Activated CD4-positive, alpha-beta memory T cell treated with anti-CD3 and anti-CD28 coated beads, Interleukin-2, amount 10 ng/mL, durations not matched to agents 7 days and 5 days (primary cell): ENCODE measurements around the gene SLC17A3. TPM values are rescaled to one million over a fixed set of nuclear protein-coding genes. Genes with fewer than 3 reads are reported as not detected.

ENCODE experiments used
- CTCF ChIA-PET: fragments of 350-600 bp; sonication (Branson Sonifier 250); formaldehyde crosslinking; loops from one replicate; lab custom pipeline; 2021; ENCODE audit warnings: antibody characterized with exemption, inconsistent platforms; lab: Charles Lee
- POLR2A ChIA-PET: fragments of 350-600 bp; sonication (Branson Sonifier 250); formaldehyde crosslinking; loops from one replicate; lab custom pipeline; 2021; ENCODE audit warnings: antibody characterized with exemption; lab: Charles Lee
- DNase-seq: peaks from one replicate; pipeline ENCODE4 v3.0.0-alpha.2; 2020
- H3K27ac Mint-ChIP-seq: one replicate; pipeline ENCODE4 v1.8.0; 2021; ENCODE audit warnings: mild to moderate bottlenecking, mixed read lengths
- H3K27me3 Mint-ChIP-seq: one replicate; pipeline ENCODE4 v1.8.0; 2021; ENCODE audit warnings: mixed read lengths
- H3K36me3 Mint-ChIP-seq: one replicate; pipeline ENCODE4 v1.8.0; 2021; ENCODE audit warnings: low read depth, mixed read lengths
- H3K4me1 Mint-ChIP-seq: one replicate; pipeline ENCODE4 v1.8.0; 2021; ENCODE audit warnings: mixed read lengths
- H3K4me3 Mint-ChIP-seq: one replicate; pipeline ENCODE4 v1.8.0; 2021; ENCODE audit warnings: mild to moderate bottlenecking, mixed read lengths
- H3K9me3 Mint-ChIP-seq: one replicate; pipeline ENCODE4 v1.8.0; 2021; ENCODE audit warnings: mixed read lengths
- total RNA-seq, 2 experiments: library from RNA; stranded (reverse); gene quantifications; one replicate each; pipeline ENCODE4 v1.2.3, GENCODE V29; 2021

Gene SLC17A3
- total RNA-seq, 2 experiments from 2014 or later: 0.15 to 0.96 TPM

DNA sequence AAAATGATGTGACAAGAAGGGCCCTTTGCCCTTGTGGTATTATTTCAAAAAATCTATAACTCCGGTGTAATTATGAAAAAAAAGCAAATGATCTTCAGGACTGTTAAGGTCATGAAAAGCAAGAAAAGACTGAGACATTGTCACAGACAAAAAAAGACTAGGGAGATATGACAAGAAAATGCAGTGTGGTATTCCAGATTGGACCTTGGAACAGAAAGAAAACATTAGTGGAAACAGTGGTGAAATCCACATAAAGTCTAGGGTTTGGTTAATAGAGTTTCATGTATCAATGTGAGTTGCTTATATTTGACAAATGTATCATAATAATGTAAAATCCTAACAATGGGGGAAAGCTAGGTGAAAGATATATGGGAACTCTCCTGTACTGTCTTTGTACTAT, 26.8 kb upstream of the SLC17A3 start:
- CTCF ChIA-PET: interaction anchor here (0.7 to 1.2 kb wide), 3 partner anchors 19 to 183 kb away, joined by 3 to 4 read pairs (median 3); no protein-coding TSS in a partner anchor
- H3K27me3 Mint-ChIP-seq: peaks cover 2% of the 10 kb centered on the region
- H3K4me1 Mint-ChIP-seq: peaks cover 1% of the 10 kb centered on the region
- H3K4me3 Mint-ChIP-seq: no peak overlapping the region
- H3K36me3 Mint-ChIP-seq: no peaks in the 10 kb centered on the region
- H3K9me3 Mint-ChIP-seq: no peaks in the 10 kb centered on the region
- POLR2A ChIA-PET: no interaction called here
- H3K27ac Mint-ChIP-seq: no peak overlapping the region
- no peak for DNase-seq

DNA sequence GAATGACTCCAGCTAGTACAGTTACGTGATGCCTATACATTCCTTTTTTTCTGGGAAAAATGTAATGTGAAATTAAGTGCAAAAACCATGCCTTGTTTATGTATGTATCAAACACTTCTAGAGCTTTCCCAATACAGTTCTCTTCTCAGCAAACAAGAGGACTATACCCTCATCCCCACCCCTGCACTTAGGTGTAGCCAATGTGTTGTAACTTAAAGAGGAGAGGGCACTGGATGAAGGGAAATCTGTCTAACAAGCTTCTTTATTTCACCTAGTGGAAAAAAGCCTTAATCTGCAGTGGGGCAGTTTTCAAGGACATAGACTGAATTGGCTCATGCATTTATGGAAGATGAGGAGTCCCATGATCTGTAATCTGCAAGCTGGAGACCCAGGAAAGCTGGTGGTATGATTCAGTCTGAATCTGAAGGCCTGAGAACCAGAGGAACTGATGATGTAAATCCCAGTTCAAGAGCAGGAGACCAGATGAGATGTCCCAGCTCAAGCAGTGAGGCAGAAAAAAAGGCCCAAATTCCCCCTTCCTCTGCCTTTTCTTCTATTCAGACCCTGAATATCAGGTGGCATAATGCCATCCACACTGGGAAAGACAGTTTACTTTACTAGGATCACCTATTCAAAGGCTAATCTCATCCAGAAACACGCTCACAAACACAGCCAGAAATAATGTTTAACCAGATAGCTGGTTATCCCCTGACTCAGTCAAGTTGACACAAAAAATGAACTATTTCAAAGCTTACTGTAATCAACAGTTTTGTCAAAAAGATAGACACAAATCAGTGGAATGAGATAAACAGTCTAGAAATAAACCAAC, 25.8 kb upstream of the SLC17A3 start:
- Mint-ChIP-seq H3K4me3 (no peak overlapping the region), H3K36me3 (no peaks in the 10 kb centered on the region), H3K9me3 (no peaks in the 10 kb centered on the region), H3K4me1 (peaks cover 1% of the 10 kb centered on the region), H3K27me3 (no peaks in the 10 kb centered on the region), H3K27ac (no peak overlapping the region)
- ChIA-PET POLR2A (interaction anchor here (0.9 to 1.2 kb wide), 3 partner anchors 14 to 118 kb away, joined by 3 read pairs; a partner anchor contains a TSS), CTCF (interaction anchor here (0.6 to 1.2 kb wide), 2 partner anchors 18 to 635 kb away, joined by 3 to 4 read pairs; no protein-coding TSS in a partner anchor)
- DNase-seq: no peak

DNA sequence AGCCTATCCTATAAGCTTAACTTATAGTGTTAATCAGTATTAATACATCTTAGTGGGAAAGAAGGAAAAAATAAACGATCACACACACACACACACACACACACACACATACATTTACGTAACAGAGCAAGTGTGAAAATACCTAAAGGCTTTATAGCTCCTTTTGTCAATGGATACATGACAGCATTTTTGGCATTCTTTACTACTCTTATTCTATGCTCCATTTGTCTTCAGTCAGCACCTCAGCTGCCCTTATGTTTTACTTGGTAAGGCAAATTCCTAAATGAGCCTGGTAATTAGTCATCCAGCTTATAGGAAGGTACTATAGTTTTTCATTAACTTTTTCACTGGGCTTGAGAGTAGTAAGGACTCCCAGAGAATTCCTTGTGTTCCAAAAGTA, 25.1 kb upstream of the SLC17A3 start:
- Mint-ChIP-seq H3K27ac (no peak overlapping the region), H3K4me1 (peaks cover 1% of the 10 kb centered on the region), H3K27me3 (no peaks in the 10 kb centered on the region), H3K4me3 (no peak overlapping the region), H3K36me3 (no peaks in the 10 kb centered on the region), H3K9me3 (no peaks in the 10 kb centered on the region)
- DNase-seq: no peak
- ChIA-PET CTCF (no interaction called here), POLR2A (interaction anchor here (0.7 to 1.2 kb wide), 3 partner anchors 26 to 118 kb away, joined by 3 read pairs; a partner anchor contains a TSS)

DNA sequence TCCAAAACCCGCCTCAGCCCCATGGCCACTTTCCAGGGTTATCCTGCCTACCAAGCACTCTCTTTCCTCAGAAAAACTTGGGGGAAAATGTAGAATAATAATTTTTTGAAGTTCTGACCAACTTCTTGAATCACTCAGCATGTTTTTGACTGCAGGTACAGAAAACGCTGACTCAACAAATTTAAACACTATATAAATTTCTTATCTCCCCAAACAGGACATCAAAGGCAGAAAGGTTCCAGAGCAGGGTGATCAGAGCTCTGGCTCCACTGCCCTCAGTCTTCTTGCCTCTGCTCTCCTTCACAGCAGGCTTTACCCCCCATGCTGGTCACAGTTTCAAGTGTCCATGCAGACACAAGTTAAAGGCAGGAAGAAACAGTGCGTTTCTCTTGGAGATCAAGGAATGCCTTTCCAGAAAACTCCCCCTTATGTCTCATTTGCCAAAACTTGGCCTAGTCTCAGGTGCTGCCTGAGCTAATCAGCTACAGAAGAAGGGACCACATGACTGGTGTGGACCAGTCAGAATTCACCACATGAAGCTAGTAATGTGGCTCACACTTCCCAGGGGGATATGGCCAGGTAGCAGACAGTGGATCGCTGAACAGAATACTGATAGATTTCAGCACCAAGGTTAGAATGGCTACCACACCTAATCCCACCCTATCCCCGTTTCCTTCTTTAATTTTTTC, 24.4 kb upstream of the SLC17A3 start:
- no peak for DNase-seq
- POLR2A ChIA-PET: interaction anchor here (0.7 to 1.2 kb wide), 3 partner anchors 25 to 119 kb away, joined by 3 read pairs; a partner anchor contains a TSS
- Mint-ChIP-seq H3K9me3 (no peaks in the 10 kb centered on the region), H3K4me3 (no peak overlapping the region), H3K36me3 (no peaks in the 10 kb centered on the region), H3K4me1 (peaks cover 1% of the 10 kb centered on the region), H3K27ac (no peak overlapping the region), H3K27me3 (no peaks in the 10 kb centered on the region)
- CTCF ChIA-PET: no interaction called here

DNA sequence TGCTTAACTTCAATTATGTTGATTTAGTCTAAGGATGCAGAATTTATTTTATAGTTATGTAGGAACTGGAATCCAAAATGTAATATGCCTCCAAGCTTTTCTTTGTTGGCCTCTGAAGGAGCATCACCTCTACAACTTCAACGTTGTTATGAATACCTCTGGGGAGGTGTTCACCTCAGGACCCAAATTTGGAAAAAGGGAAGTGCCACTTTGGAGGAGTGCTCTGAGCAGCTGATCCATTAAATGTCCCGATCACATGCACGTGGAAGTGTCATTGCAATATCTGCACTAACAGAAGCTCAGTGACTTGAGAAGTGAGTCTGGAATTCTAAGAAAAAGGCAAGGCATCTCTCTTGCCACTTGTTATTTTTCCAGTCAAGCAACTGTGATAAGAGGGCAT, 22.2 kb upstream of the SLC17A3 start:
- Mint-ChIP-seq H3K27ac (no peak overlapping the region), H3K4me3 (no peak overlapping the region), H3K36me3 (no peaks in the 10 kb centered on the region), H3K27me3 (no peaks in the 10 kb centered on the region), H3K9me3 (no peaks in the 10 kb centered on the region), H3K4me1 (no peaks in the 10 kb centered on the region)
- DNase-seq: no peak
- ChIA-PET CTCF (interaction anchor here (0.6 to 1.5 kb wide), 3 partner anchors 13 to 178 kb away, joined by 3 read pairs; no protein-coding TSS in a partner anchor), POLR2A (interaction anchor here (0.6 kb wide), 1 partner anchor 918 kb away, joined by 3 read pairs; no protein-coding TSS in a partner anchor)

DNA sequence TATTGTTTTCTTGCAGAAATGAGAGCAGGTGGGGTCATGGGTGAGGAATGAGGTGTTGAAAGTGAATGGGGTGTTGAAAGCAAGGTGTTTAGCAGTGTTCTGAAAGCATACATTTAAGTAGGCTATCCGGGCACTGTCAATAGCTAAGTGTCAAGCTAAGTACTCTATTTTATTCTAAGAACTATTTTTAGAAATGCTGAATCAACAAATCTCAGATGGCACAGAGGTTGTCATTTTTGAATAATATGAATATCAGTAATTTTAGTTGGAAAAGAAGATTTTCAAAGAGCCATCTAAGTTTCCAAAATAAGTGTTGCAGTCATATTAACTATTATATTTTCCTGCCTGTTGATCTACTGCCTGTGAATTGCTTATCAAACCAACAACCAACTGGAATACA, 21.7 kb upstream of the SLC17A3 start:
- CTCF ChIA-PET: interaction anchor here (0.6 to 1.0 kb wide), 2 partner anchors 13 to 176 kb away, joined by 3 read pairs; no protein-coding TSS in a partner anchor
- Mint-ChIP-seq H3K9me3 (no peaks in the 10 kb centered on the region), H3K27me3 (no peaks in the 10 kb centered on the region), H3K4me1 (no peaks in the 10 kb centered on the region), H3K27ac (no peak overlapping the region), H3K4me3 (no peak overlapping the region), H3K36me3 (no peaks in the 10 kb centered on the region)
- no peak for DNase-seq
- POLR2A ChIA-PET: interaction anchor here (0.6 kb wide), 1 partner anchor 917 kb away, joined by 3 read pairs; no protein-coding TSS in a partner anchor

DNA sequence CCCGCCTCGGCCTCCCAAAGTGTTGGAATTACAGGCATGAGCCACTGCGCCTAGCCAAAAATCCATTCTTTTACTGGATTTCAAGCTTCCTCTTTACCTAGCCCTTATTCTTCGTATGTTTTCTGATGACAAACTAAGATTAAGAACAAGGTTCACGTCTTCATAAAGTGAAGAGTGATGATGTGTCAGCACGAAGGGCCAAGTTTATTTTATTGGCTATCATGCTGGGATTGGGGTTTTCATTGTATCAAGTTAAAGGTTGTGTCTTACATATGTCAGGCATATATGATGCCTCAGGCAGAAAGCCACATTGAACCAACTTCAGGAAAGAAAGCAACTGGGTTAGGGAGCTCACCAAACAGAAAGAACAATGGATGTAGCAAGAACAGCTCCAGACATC, 19.7 kb upstream of the SLC17A3 start:
- Mint-ChIP-seq H3K27ac (no peak overlapping the region), H3K36me3 (no peaks in the 10 kb centered on the region), H3K4me1 (peaks cover 2% of the 10 kb centered on the region), H3K4me3 (no peak overlapping the region), H3K27me3 (no peaks in the 10 kb centered on the region), H3K9me3 (no peaks in the 10 kb centered on the region)
- ChIA-PET CTCF (interaction anchor here (1.0 kb wide), 1 partner anchor 12 kb away, joined by 4 read pairs; no protein-coding TSS in a partner anchor), POLR2A (no interaction called here)
- no peak for DNase-seq

DNA sequence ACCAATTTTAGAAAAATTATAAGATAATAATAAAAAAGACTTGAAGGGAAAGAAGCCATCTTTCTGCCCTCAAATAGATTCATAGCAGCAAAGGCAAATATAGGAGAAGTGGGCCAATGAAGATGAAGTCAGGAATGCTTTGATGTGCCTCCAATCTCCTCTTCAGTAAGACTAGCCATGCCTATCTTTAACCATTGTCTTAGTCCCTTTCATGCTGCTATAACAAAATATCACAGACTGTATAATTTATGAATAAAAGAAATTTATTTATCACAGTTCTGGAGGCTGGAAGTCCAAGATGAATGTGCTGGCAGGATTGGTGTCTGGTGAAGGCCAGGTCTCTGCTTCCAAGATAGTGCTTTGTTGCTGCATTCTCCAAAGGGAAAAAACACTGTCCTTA, 18.8 kb upstream of the SLC17A3 start:
- Mint-ChIP-seq H3K27ac (no peak overlapping the region), H3K4me3 (no peak overlapping the region), H3K4me1 (peaks cover 2% of the 10 kb centered on the region), H3K9me3 (no peaks in the 10 kb centered on the region), H3K36me3 (no peaks in the 10 kb centered on the region), H3K27me3 (no peaks in the 10 kb centered on the region)
- ChIA-PET POLR2A (no interaction called here), CTCF (interaction anchor here (2.4 kb wide), 1 partner anchor 11 kb away, joined by 8 read pairs; no protein-coding TSS in a partner anchor)
- no peak for DNase-seq

DNA sequence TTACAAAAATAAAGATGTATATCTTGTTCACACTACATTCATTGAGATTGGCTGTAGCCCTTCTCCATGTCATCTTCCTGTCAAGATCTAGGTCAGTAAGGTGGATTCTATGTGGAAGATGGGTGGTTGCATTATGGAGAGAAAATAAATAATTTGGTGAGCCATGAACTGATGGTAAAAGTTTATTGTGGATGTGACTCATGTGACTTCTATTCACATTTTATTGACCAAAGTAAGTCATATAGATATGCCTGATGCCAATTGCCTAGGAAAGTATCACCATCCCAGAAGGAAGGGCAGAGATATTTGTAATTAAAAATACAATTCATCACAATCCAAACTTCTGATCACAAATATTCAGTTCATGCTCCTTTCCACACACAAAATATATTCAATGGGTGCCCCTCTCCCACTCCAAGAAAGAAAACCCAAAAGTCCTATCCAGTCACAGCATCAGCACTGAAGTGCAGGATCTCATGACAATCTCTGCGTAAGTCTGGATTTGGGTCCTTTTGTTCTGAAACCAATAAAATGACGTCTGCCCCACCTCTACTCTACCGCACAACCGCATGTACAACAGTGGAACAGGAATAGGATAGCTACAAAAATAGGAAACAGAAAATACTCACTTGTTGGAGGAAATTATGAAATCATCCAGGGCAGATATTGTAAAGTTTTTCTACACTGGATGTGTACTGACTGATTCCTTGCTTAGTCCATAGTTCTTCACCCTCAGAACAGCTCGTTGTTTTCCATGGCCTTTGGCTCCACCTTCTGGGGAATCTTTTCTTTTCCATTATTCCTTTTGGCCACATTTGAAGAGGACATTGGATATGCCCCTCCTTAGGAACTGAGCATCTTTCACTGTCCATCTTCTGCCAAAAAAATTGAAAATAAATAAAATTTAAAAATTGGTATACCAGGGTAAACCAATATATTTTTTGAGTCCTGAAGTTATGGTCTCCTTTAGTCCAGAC, 16.1 kb upstream of the SLC17A3 start:
- DNase-seq: no peak
- Mint-ChIP-seq H3K27ac (no peak overlapping the region), H3K9me3 (no peaks in the 10 kb centered on the region), H3K4me3 (no peak overlapping the region), H3K27me3 (no peaks in the 10 kb centered on the region), H3K36me3 (no peaks in the 10 kb centered on the region), H3K4me1 (peaks cover 2% of the 10 kb centered on the region)
- POLR2A ChIA-PET: no interaction called here
- CTCF ChIA-PET: interaction anchor here (0.6 to 1.9 kb wide), 4 partner anchors 100 to 174 kb away, joined by 3 to 6 read pairs (median 4); no protein-coding TSS in a partner anchor

DNA sequence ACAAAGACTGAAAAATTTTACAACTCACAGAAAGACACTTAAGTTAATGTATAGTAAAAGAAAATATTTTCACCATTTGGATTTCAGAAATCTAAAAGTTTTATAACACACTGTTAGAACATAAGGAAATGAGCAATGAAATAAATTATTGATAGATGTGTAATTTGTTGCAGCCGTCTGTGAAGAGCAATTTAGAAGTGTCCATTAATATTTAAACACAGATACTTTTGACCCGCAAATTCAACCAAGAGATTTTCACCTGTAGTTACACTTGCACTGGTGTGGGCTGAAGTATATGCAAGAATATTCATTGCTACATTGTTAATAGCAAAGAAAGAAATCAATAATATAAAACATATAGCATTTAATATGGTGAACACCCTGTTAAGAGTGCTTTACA, 14.6 kb upstream of the SLC17A3 start:
- no peak for DNase-seq
- CTCF ChIA-PET: interaction anchor here (1.9 kb wide), 1 partner anchor 99 kb away, joined by 6 read pairs; no protein-coding TSS in a partner anchor
- no peaks in the 10 kb centered on the region for H3K9me3 Mint-ChIP-seq
- H3K27me3 Mint-ChIP-seq: no peaks in the 10 kb centered on the region
- H3K4me1 Mint-ChIP-seq: peaks cover 2% of the 10 kb centered on the region
- no peak overlapping the region for H3K4me3 Mint-ChIP-seq
- no peak overlapping the region for H3K27ac Mint-ChIP-seq
- no peaks in the 10 kb centered on the region for H3K36me3 Mint-ChIP-seq
- POLR2A ChIA-PET: no interaction called here

DNA sequence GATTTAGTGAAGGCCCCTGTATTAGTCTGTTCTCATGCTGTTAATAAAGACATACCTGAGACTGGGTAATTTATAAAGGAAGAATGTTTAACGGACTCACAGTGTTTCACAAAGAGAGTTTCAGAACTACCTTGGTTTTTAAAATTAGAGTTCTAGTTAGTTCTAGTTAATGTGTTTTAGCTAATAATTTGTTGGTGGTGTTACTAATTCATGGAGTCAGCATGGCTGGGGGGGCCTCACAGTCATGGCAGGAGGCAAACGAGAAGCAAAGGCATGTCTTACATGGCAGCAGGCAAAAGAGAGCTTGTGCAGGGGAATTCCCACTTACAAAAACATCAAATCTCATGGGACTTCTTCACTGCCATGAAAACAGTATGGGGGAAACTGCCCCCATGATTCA, 12.0 kb upstream of the SLC17A3 start:
- Mint-ChIP-seq H3K9me3 (no peaks in the 10 kb centered on the region), H3K27ac (no peak overlapping the region), H3K36me3 (no peaks in the 10 kb centered on the region), H3K27me3 (no peaks in the 10 kb centered on the region), H3K4me1 (peaks cover 8% of the 10 kb centered on the region), H3K4me3 (no peak overlapping the region)
- ChIA-PET CTCF (interaction anchor here (1.6 kb wide), 1 partner anchor 166 kb away, joined by 4 read pairs; no protein-coding TSS in a partner anchor), POLR2A (interaction anchor here (1.1 kb wide), 1 partner anchor 14 kb away, joined by 3 read pairs; no protein-coding TSS in a partner anchor)
- no peak for DNase-seq

DNA sequence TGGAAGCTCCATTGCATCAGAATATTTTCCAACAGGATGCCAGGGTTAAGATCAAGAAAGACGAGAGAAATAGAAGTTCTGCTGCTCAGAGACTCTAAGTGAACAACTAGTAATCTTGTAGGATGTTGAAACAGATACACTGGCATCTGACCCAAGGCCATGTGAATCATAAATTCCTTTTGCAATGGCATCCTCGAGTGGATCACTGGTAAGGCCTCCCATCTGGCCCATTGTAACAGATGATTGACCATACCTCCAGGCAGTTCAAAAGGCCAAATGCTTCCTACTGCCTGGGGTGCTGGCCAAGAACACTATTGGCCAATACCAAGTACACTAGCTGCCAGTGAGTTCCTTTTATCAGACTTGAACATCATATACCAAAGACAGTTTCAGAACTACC, 9.9 kb upstream of the SLC17A3 start:
- DNase-seq: no peak
- no peak overlapping the region for H3K4me3 Mint-ChIP-seq
- H3K27me3 Mint-ChIP-seq: no peaks in the 10 kb centered on the region
- no peak overlapping the region for H3K27ac Mint-ChIP-seq
- H3K9me3 Mint-ChIP-seq: no peaks in the 10 kb centered on the region
- peaks cover 7% of the 10 kb centered on the region for H3K4me1 Mint-ChIP-seq
- ChIA-PET CTCF (interaction anchor here (1.5 kb wide), 1 partner anchor 95 kb away, joined by 4 read pairs; no protein-coding TSS in a partner anchor), POLR2A (no interaction called here)
- no peaks in the 10 kb centered on the region for H3K36me3 Mint-ChIP-seq
